Gastroesophageal sphincter (tissue), 4 donors: ENCODE results near the gene MPO. TPM values are rescaled to one million over a fixed set of nuclear protein-coding genes. Genes with fewer than 3 reads are reported as not detected.

ENCODE experiments used
- ATAC-seq: fragments of 150-250 bp; one replicate; pipeline ENCODE4 v1.9.1; 2016; ENCODE audit warnings: mild to moderate bottlenecking, moderate library complexity
- H3K27ac ChIP-seq, 4 donors: fragments of 200-600 bp; sonication (generic) in 3 of 4; 1 replicate in 3 of 4; 2 replicates in 1 of 4; pipeline ENCODE4 v1.5.1; 2016 to 2019
- H3K27me3 ChIP-seq: fragments of 200-600 bp; sonication (generic); one replicate; pipeline ENCODE4 v1.5.1; 2019
- H3K36me3 ChIP-seq, 2 donors: fragments of 200-600 bp; sonication (generic); one replicate each; pipeline ENCODE4 v1.5.1; 2019; ENCODE audit warnings: control low read depth in 1 of 2
- H3K4me1 ChIP-seq, 3 donors: fragments of 200-600 bp; sonication (generic); 1 replicate in 2 of 3; 2 replicates in 1 of 3; pipeline ENCODE4 v1.5.1; 2016 to 2019; ENCODE audit warnings: control low read depth in 2 of 3
- H3K4me3 ChIP-seq, 2 donors: fragments of 200-600 bp; sonication (generic); one replicate each; pipeline ENCODE4 v1.5.1; 2019; ENCODE audit warnings: mild to moderate bottlenecking in 1 of 2, moderate library complexity in 1 of 2
- H3K9me3 ChIP-seq, 3 donors: fragments of 200-600 bp; sonication (generic); one replicate each; pipeline ENCODE4 v1.5.1; 2017 to 2019; ENCODE audit warnings: control low read depth in 2 of 3
- CTCF ChIP-seq, 4 experiments: fragments of 200-600 bp in 2 of 4; fragments of 450-650 bp in 2 of 4; sonication (generic) in 1 of 4; IDR thresholded peaks; one replicate each; pipeline ENCODE4 v1.5.1; 2017 to 2019; ENCODE audit warnings: antibody characterized with exemption in 4 of 4, mild to moderate bottlenecking in 2 of 4, moderate library complexity in 2 of 4
- EP300 ChIP-seq: sonication (generic); formaldehyde crosslinking; IDR thresholded peaks from one replicate; pipeline ENCODE4 v1.6.1; 2017; ENCODE audit warnings: antibody characterized with exemption, mild to moderate bottlenecking
- POLR2A ChIP-seq, 2 donors: fragments of 450-650 bp; IDR thresholded peaks; one replicate each; pipeline ENCODE4 v1.6.1; 2017; ENCODE audit warnings: antibody characterized with exemption in 2 of 2, mild to moderate bottlenecking in 2 of 2, moderate library complexity in 1 of 2
- POLR2AphosphoS5 ChIP-seq: sonication (generic); formaldehyde crosslinking; IDR thresholded peaks from one replicate; pipeline ENCODE4 v1.6.1; 2017; ENCODE audit warnings: antibody characterized with exemption
- WGBS, 2 donors: methylation state at CpG; one replicate each; pipeline ENCODE4 v1.1.5; 2018; ENCODE audit warnings: low coverage in 1 of 2; 5-methylcytosine and 5-hydroxymethylcytosine counted together
- total RNA-seq, 4 donors: library from RNA; depleted of rRNA; stranded (reverse); fragments of >200 nt; gene quantifications; one replicate each; pipeline ENCODE4 v1.1.0, GENCODE V29; 2016

Gene MPO
- total RNA-seq, 4 donors from 2014 or later, result 1.6 TPM; not detected in 3

- WGBS, 2 donors, result 79% methylated on average over 3 of the region's 4 CpGs; no CpG with 5 or more reads in 1 of the 2 donors
- Histone ChIP-seq H3K4me3 (no peak overlapping the region), H3K9me3 (no peaks in the 10 kb centered on the region), H3K4me1 (no peaks in the 10 kb centered on the region), H3K27ac (no peak overlapping the region), H3K27me3 (no peaks in the 10 kb centered on the region), H3K36me3 (peaks cover 0 to 49% of the 10 kb centered on the region in 2 donors)
- no peak for TF ChIP-seq POLR2A (IDR thresholded peaks at IDR 0.05)
- TF ChIP-seq EP300, result no peak
- TF ChIP-seq CTCF (IDR thresholded peaks at IDR 0.05), result no peak
- TF ChIP-seq POLR2AphosphoS5, result no peak
- no peak for ATAC-seq
These were observed 35.0 kb upstream of the MPO start for GRCh38 chr17:58315750-58316149.

- Histone ChIP-seq H3K27ac (no peak overlapping the region), H3K36me3 (peaks cover 0 to 50% of the 10 kb centered on the region in 2 donors), H3K27me3 (no peaks in the 10 kb centered on the region), H3K9me3 (no peaks in the 10 kb centered on the region), H3K4me1 (no peaks in the 10 kb centered on the region), H3K4me3 (no peak overlapping the region)
- WGBS, 2 donors, result 89 to 100% methylated on average over 2 to 4 of the region's 6 CpGs
- no peak for ATAC-seq
- TF ChIP-seq POLR2AphosphoS5 (no peak), POLR2A (IDR thresholded peaks at IDR 0.05) (no peak), CTCF (IDR thresholded peaks at IDR 0.05) (no peak), EP300 (no peak)
These were observed 34.6 kb upstream of the MPO start for GRCh38 chr17:58315281-58315711.

- Histone ChIP-seq H3K9me3 (no peaks in the 10 kb centered on the region), H3K4me3 (no peak overlapping the region), H3K36me3 (peaks cover 0 to 51% of the 10 kb centered on the region in 2 donors), H3K4me1 (no peaks in the 10 kb centered on the region), H3K27ac (no peak overlapping the region), H3K27me3 (no peaks in the 10 kb centered on the region)
- 71 to 89% methylated on average over 3 to 6 of the region's 6 CpGs for WGBS, 2 donors
- no peak for TF ChIP-seq POLR2A (IDR thresholded peaks at IDR 0.05)
- TF ChIP-seq CTCF (IDR thresholded peaks at IDR 0.05), result no peak
- TF ChIP-seq EP300, result no peak
- no peak for TF ChIP-seq POLR2AphosphoS5
- ATAC-seq, result no peak
These were observed 33.9 kb upstream of the MPO start for GRCh38 chr17:58314706-58315015.

- no peaks in the 10 kb centered on the region for H3K27me3 ChIP-seq
- H3K4me1 ChIP-seq, result no peaks in the 10 kb centered on the region
- no peak for ATAC-seq
- TF ChIP-seq EP300 (no peak), POLR2A (IDR thresholded peaks at IDR 0.05) (no peak), POLR2AphosphoS5 (no peak), CTCF (IDR thresholded peaks at IDR 0.05) (no peak)
- H3K27ac ChIP-seq, result no peak overlapping the region
- H3K4me3 ChIP-seq, result no peak overlapping the region
- no peaks in the 10 kb centered on the region for H3K9me3 ChIP-seq
- H3K36me3 ChIP-seq, result peaks cover 0 to 51% of the 10 kb centered on the region in 2 donors
- 54 to 64% methylated on average over 5 to 7 of the region's 7 CpGs for WGBS, 2 donors
These were observed 33.3 kb upstream of the MPO start for GRCh38 chr17:58313815-58314705.

GRCh38 chr17:58312829-58313228 lies 32.1 kb upstream of the MPO start:
- H3K27ac ChIP-seq, result no peak overlapping the region
- no peak for TF ChIP-seq POLR2A (IDR thresholded peaks at IDR 0.05)
- no peak for TF ChIP-seq CTCF (IDR thresholded peaks at IDR 0.05)
- TF ChIP-seq POLR2AphosphoS5, result no peak
- no peak for TF ChIP-seq EP300
- H3K4me1 ChIP-seq, result no peaks in the 10 kb centered on the region
- no peak overlapping the region for H3K4me3 ChIP-seq
- H3K9me3 ChIP-seq, result no peaks in the 10 kb centered on the region
- peaks cover 0 to 62% of the 10 kb centered on the region in 2 donors for H3K36me3 ChIP-seq
- no peaks in the 10 kb centered on the region for H3K27me3 ChIP-seq
- 25 to 45% methylated on average over 1 of the region's 1 CpG for WGBS, 2 donors
- ATAC-seq, result no peak
